NB4 (cell line): Measurements from ENCODE around the gene MIER1.

Experiments
- DNase-seq: peaks from one replicate; pipeline ENCODE4 v3.0.0; 2010; ENCODE audit warnings: low read depth
- H3K4me3 ChIP-seq: one replicate; pipeline ENCODE4 v1.5.1; 2011; ENCODE audit warnings: mild to moderate bottlenecking, low read depth, low read length, moderate library complexity
- MYC ChIP-seq: IDR thresholded peaks from 2 replicates; pipeline ENCODE4 v1.6.1; 2011; ENCODE audit warnings: low read depth, low read length
- POLR2A ChIP-seq: IDR thresholded peaks from 2 replicates; pipeline ENCODE4 v1.6.1; 2011; ENCODE audit warnings: mild to moderate bottlenecking; ENCODE audit not compliant: insufficient read length; ENCODE audit errors: extremely low read depth
- TF ChIP-seq, protein P1 (sequence below): IDR thresholded peaks from 2 replicates; pipeline ENCODE4 v1.6.1; 2011; ENCODE audit warnings: low read depth, low read length
- TF ChIP-seq, protein P2 (sequence below): IDR thresholded peaks from one replicate; pipeline ENCODE4 v1.5.1; 2012; ENCODE audit warnings: low read depth, low read length

MIER1 gene

DNA sequence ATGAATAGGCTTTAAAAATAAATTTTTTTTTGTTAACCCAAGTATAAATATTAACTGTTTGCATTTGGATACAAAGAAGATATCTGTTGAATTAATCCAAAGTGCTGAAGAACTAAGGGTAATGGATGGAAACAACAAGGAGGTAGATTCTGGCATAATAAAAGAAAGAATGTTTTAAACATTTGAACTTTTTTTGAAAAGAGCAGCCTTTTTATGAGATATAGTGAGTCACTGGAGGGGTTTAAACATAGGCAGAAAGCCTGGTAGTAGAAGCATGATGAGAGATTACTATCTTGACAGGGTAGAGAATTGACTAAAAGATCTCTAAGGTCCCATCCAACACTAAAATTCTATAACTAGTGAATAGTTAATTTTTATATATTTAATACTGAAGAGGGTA is 2.7 kb downstream of the MIER1 start:
- DNase-seq = no peak
- H3K4me3 ChIP-seq = peak overlapping the region; percentile 79
- TF ChIP-seq, protein P1, sequence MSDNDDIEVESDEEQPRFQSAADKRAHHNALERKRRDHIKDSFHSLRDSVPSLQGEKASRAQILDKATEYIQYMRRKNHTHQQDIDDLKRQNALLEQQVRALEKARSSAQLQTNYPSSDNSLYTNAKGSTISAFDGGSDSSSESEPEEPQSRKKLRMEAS = no peak
- no peak for TF ChIP-seq POLR2A
- no peak for TF ChIP-seq MYC
- TF ChIP-seq, protein P2, sequence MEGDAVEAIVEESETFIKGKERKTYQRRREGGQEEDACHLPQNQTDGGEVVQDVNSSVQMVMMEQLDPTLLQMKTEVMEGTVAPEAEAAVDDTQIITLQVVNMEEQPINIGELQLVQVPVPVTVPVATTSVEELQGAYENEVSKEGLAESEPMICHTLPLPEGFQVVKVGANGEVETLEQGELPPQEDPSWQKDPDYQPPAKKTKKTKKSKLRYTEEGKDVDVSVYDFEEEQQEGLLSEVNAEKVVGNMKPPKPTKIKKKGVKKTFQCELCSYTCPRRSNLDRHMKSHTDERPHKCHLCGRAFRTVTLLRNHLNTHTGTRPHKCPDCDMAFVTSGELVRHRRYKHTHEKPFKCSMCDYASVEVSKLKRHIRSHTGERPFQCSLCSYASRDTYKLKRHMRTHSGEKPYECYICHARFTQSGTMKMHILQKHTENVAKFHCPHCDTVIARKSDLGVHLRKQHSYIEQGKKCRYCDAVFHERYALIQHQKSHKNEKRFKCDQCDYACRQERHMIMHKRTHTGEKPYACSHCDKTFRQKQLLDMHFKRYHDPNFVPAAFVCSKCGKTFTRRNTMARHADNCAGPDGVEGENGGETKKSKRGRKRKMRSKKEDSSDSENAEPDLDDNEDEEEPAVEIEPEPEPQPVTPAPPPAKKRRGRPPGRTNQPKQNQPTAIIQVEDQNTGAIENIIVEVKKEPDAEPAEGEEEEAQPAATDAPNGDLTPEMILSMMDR = no peak

DNA sequence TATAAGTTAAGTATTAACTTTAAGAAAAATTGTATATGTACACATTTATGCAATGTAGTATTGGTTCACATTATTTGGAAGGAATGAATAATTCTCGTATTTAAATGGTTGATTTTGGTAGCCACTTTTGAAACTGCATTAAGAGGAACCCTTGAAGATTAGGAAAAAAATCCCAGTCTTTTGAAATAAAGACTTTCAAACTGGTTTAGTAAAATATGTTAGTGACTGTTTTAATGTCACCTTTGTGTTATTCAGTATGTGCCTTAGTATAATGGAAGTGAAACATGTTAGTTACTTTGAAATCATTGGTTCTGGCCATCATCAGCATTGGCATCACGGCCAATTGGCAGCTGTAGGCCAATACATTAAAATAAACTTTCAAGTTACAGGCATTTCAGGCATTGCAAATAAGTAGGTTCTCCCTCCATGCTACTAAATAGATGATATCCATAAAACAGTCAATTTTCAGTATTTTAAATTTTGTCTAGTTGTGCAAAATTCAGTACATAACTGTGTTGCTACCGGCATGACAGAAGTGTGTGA is 4.4 kb downstream of the MIER1 start:
- DNase-seq = peak; percentile 17
- H3K4me3 ChIP-seq = peak overlapping the region; percentile 79
- TF ChIP-seq, protein P2 = no peak
- TF ChIP-seq, protein P1 = no peak
- TF ChIP-seq POLR2A = no peak
- no peak for TF ChIP-seq MYC

DNA sequence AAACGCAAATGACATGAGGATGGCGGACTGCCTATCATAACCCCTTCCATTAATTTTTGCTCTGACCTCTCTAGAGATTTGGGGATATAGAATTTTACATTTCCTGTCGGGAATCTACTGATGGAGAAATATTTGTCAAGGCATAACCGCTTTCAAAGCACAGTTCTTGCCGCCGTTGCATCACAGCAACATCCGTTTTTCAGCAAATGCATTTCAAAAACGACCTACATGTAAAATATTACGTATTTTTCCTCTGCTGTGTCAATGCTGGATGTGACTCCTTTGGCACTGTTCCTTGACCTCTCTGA is 4.9 kb downstream of the MIER1 start:
- TF ChIP-seq MYC (no peak), POLR2A (no peak)
- TF ChIP-seq, protein P1 = no peak
- TF ChIP-seq, protein P2 = no peak
- peak overlapping the region; percentile 79 for H3K4me3 ChIP-seq
- DNase-seq = no peak

DNA sequence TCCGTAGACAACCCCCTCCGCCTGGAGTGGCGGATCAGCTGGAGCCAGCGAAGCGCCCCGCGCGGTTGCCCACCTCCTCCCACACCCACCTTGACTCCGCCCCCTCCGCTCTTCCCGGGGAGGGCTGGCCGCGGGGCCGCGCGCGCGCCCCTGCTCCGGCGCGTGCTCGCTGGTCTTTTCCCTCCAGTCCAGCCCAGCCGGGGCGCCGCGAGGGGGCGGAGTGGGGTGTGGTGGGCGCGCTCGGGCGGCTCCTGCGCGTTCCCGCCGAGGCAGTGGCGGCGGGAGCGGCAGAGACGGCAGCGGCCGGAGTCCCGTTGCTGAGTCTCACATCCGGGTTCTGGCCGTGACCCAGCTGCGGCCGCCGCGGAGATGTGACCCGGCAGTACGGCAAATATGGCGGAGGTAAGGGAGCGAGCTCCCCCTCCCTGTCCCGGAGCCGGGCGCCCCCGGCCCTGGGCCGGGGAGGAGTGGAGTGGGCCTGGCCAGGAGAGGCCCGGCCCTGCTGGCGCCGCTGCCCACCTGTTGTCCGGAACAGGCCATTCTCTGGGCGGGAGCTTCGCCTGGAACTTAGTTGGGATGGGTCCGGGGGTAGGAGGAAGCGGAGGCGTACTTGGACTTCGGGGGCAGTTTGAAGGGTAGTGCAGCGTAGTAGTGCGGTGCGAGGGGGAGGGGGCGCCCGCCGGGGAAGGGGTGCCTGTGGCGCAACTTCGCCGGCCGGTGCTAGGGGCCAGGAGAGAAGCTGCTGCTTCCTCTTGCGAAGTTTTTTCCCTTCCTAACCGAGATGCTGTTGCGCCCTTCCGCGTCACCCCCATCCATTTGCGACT is 5.4 kb downstream of the MIER1 start:
- TF ChIP-seq MYC (peak; percentile 47), POLR2A (no peak)
- TF ChIP-seq, protein P1 = 0 out of 2 replicates have a peak, but pooled peaks have one; percentile 14
- peak overlapping the region; percentile 81 for H3K4me3 ChIP-seq
- peak; percentile 95 for DNase-seq

DNA sequence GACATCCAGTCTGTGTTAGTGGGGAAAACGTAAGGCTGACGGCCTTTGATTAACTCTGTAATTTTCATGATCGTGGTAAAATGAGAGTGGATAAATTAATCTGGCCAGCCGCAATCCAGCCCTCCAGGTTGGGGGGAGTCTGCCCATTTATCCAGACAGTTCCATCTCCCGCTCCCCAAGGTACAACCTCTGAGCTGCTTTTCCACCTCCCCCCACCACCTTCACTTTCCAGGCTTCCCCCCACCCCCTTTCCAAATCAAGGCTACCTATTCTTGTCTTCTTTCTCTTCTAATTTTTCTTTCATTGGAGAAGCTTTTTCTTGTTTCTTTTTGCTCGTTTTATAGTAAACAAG is 6.0 kb downstream of the MIER1 start:
- DNase-seq = no peak
- TF ChIP-seq, protein P2 = no peak
- TF ChIP-seq MYC (no peak), POLR2A (no peak)
- TF ChIP-seq, protein P1 = no peak
- H3K4me3 ChIP-seq = peak overlapping the region; percentile 81

DNA sequence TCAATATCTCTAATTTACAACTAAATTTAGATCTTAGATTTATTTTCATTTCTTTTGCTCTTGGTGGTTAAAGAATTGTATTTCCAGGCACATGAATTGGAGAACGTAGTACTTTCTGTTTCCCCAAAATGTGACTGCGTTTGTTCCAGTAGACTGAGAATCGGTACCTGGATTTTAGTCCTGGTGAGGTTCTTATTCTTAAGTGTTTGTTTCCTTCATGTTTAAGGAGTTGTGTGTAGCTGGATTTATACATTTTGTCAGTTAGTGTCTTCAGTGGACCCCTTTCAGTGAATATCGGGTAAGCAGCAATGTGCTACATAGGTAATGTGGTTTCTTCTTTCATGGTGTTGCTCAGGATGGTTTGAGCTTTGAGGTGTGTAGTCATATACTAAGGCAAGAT is 6.8 kb downstream of the MIER1 start:
- TF ChIP-seq, protein P2 = no peak
- TF ChIP-seq MYC (no peak), POLR2A (no peak)
- TF ChIP-seq, protein P1 = no peak
- H3K4me3 ChIP-seq = peak overlapping the region; percentile 81
- peak; percentile 16 for DNase-seq
